H1 (cell line): ENCODE results near the gene KRT3. TPM values are rescaled to one million over a fixed set of nuclear protein-coding genes. Genes with fewer than 3 reads are reported as not detected.

Experiments
- CHD7 ChIP-seq: fragments of 300-600 bp; sonication (generic); IDR thresholded peaks from 2 replicates; pipeline ENCODE4 v1.7.1; 2012; ENCODE audit warnings: low read length, moderate library complexity, mild to moderate bottlenecking, inconsistent platforms; ENCODE audit not compliant: insufficient replicate concordance
- GTF2F1 ChIP-seq: IDR thresholded peaks from 2 replicates; pipeline ENCODE4 v1.6.1; 2012; ENCODE audit warnings: low read depth, low read length, improper control_type of control experiment, borderline replicate concordance
- JUN ChIP-seq: IDR thresholded peaks from 2 replicates; pipeline ENCODE4 v1.6.1; 2011; ENCODE audit warnings: low read depth, mild to moderate bottlenecking, improper control_type of control experiment, low read length
- NRF1 ChIP-seq: IDR thresholded peaks from 2 replicates; pipeline ENCODE4 v1.6.1; 2011; ENCODE audit warnings: mild to moderate bottlenecking, low read depth, low read length, improper control_type of control experiment
- RNF2 ChIP-seq: fragments of 200-900, 300-1000 bp; sonication (generic); IDR thresholded peaks from 2 replicates; pipeline ENCODE4 v1.7.1; 2016; ENCODE audit warnings: borderline replicate concordance, low read depth, mild to moderate bottlenecking, antibody characterized with exemption, low read length; ENCODE audit not compliant: poor library complexity, severe bottlenecking; ENCODE audit errors: missing control alignments
- polyA plus RNA-seq, 7 experiments: library from polyadenylated mRNA; depleted of rRNA in 3 of 7; stranded (reverse) in 5 of 7; unstranded in 2 of 7; fragments of >200 nt in 5 of 7; fragments of 200-250 nt in 2 of 7; gene quantifications; 1 replicate in 5 of 7; 2 replicates in 1 of 7; 4 replicates in 1 of 7; pipeline versions ENCODE4 v1.2.1 to v1.2.3, GENCODE V29; 2011 to 2013; ENCODE audit warnings: missing spikeins in 2 of 7, mixed read lengths in 2 of 7
- total RNA-seq: library from RNA; stranded (reverse); fragmentation: NEBNext Ultra II Directional; extraction: Animal tissue kit (Norgen Biotek cat#: 25700); gene quantifications from 2 replicates; pipeline ENCODE4 v1.2.1, GENCODE V29; 2021

KRT3 gene
- total and polyA plus RNA-seq, 2 of the 8 experiments (the other 6 are each of a cell fraction or from before 2014, with no cell fraction given): not detected

- no peak for TF ChIP-seq CHD7
- TF ChIP-seq JUN: no peak
- TF ChIP-seq GTF2F1: no peak
- TF ChIP-seq RNF2: no peak
- no peak for TF ChIP-seq NRF1
- TF ChIP-seq, all 59 proteins: peak for 0
These were observed 53.0 kb downstream of the KRT3 start (continued) for GRCh38 chr12:52742822-52743457.
